ENCODE results near the gene SCFD2. TPM values are rescaled to one million over a fixed set of nuclear protein-coding genes. Genes with fewer than 3 reads are reported as not detected.

SCFD2 gene
- total RNA-seq, 1 donor from 2014 or later, result 13.2 TPM

GRCh38 chr4:52889778-52890520 lies 475.9 kb downstream of the SCFD2 start:
- intact Hi-C loops (cut with DNase I), result no loop called here
- ATAC-seq, result no peak
- TF ChIP-seq CTCF (IDR thresholded peaks at IDR 0.05), result no peak
- Histone ChIP-seq H3K9me3 (no peaks in the 10 kb centered on the region), H3K27me3 (ENCODE audit: low read depth) (no peaks in the 10 kb centered on the region), H3K36me3 (no peaks in the 10 kb centered on the region), H3K4me1 (no peaks in the 10 kb centered on the region), H3K4me3 (no peak overlapping the region), H3K27ac (no peak overlapping the region)
- no peak for DNase-seq

GRCh38 chr4:52889354-52889753 lies 476.5 kb downstream of the SCFD2 start:
- ATAC-seq (no peak), DNase-seq (no peak)
- Histone ChIP-seq H3K4me1 (no peaks in the 10 kb centered on the region), H3K9me3 (no peaks in the 10 kb centered on the region), H3K27ac (no peak overlapping the region), H3K27me3 (ENCODE audit: low read depth) (no peaks in the 10 kb centered on the region), H3K4me3 (no peak overlapping the region), H3K36me3 (no peaks in the 10 kb centered on the region)
- intact Hi-C loops (cut with DNase I), result no loop called here
- no peak for TF ChIP-seq CTCF (IDR thresholded peaks at IDR 0.05)

- no peak for TF ChIP-seq CTCF (IDR thresholded peaks at IDR 0.05)
- Histone ChIP-seq H3K4me1 (no peaks in the 10 kb centered on the region), H3K27ac (no peak overlapping the region), H3K27me3 (ENCODE audit: low read depth) (no peaks in the 10 kb centered on the region), H3K4me3 (no peak overlapping the region), H3K9me3 (no peaks in the 10 kb centered on the region), H3K36me3 (no peaks in the 10 kb centered on the region)
- ATAC-seq (no peak), DNase-seq (no peak)
- intact Hi-C loops (cut with DNase I), result no loop called here
Observed at GRCh38 chr4:52884994-52885393, 480.9 kb downstream of the SCFD2 start.

- DNase-seq, result no peak
- Histone ChIP-seq H3K4me1 (no peaks in the 10 kb centered on the region), H3K27me3 (ENCODE audit: low read depth) (no peaks in the 10 kb centered on the region), H3K4me3 (no peak overlapping the region), H3K36me3 (no peaks in the 10 kb centered on the region), H3K27ac (no peak overlapping the region), H3K9me3 (no peaks in the 10 kb centered on the region)
- ATAC-seq, result peak in 1 of 2 donors; percentile 18
- TF ChIP-seq CTCF (IDR thresholded peaks at IDR 0.05), result no peak
- intact Hi-C loops (cut with DNase I), result no loop called here
Observed at GRCh38 chr4:52883707-52884669, 481.9 kb downstream of the SCFD2 start.

GRCh38 chr4:52883183-52883621 lies 482.7 kb downstream of the SCFD2 start:
- Histone ChIP-seq H3K27ac (no peak overlapping the region), H3K9me3 (no peaks in the 10 kb centered on the region), H3K27me3 (ENCODE audit: low read depth) (no peaks in the 10 kb centered on the region), H3K36me3 (no peaks in the 10 kb centered on the region), H3K4me3 (no peak overlapping the region), H3K4me1 (no peaks in the 10 kb centered on the region)
- DNase-seq, result no peak
- no peak for ATAC-seq
- TF ChIP-seq CTCF (IDR thresholded peaks at IDR 0.05), result no peak
- intact Hi-C loops (cut with DNase I), result no loop called here

Data from lower lobe of right lung (tissue), 2 donors.